Pancreas (tissue), 10 donors: ENCODE measurements around the gene IFNAR1. TPM values are rescaled to one million over a fixed set of nuclear protein-coding genes. Genes with fewer than 3 reads are reported as not detected.

Experiments
- ATAC-seq, 4 donors: fragments of 200-7000 bp; cut with Tn5 transposase; one replicate each; pipeline versions ENCODE4 v1.8.0 to v1.9.1; 2020; ENCODE audit warnings: mild to moderate bottlenecking in 4 of 4, moderate library complexity in 4 of 4
- DNase-seq, 6 donors: peaks; one replicate each; pipeline ENCODE4 v3.0.0-alpha.2; 2020
- FAIRE-seq: peaks from 2 replicates; lab custom pipeline; 2012; peaks lifted over from hg19 to GRCh38; lab: Jason Lieb, UNC
- H3K27ac ChIP-seq, 4 donors: fragments of 200-600 bp; sonication (generic); 1 replicate in 3 of 4; 2 replicates in 1 of 4; pipeline versions ENCODE4 v1.5.0 to v1.8.0; 2020
- H3K27me3 ChIP-seq, 4 donors: fragments of 200-600 bp; one replicate each; pipeline ENCODE4 v1.8.0; 2021
- H3K36me3 ChIP-seq, 3 donors: fragments of 200-600 bp; sonication (generic) in 1 of 3; one replicate each; pipeline versions ENCODE4 v1.5.0 to v1.8.0; 2020 to 2021
- H3K4me1 ChIP-seq, 3 donors: fragments of 200-600 bp; one replicate each; pipeline ENCODE4 v1.8.0; 2021
- H3K4me3 ChIP-seq, 4 donors: fragments of 200-600 bp; sonication (generic) in 2 of 4; one replicate each; pipeline versions ENCODE4 v1.5.0 to v1.8.0; 2020 to 2021
- H3K9me3 ChIP-seq, 4 donors: fragments of 200-600 bp; one replicate each; pipeline ENCODE4 v1.8.0; 2021
- WGBS, 2 donors: extraction: QIAGEN DNeasy Blood & Tissue Kit; methylation state at CpG; one replicate each; pipeline ENCODE4 v1.1.7; 2013; 5-methylcytosine and 5-hydroxymethylcytosine counted together
- intact Hi-C, 3 donors: fragments of 100-400 bp; cut with DNase I; formaldehyde crosslinking; loops; one replicate each; pipeline versions ENCODE4 v1.11.1 to v1.14.2; 2022
- polyA plus RNA-seq, 2 donors: library from polyadenylated mRNA; stranded (reverse); fragments of 200-250 nt; gene quantifications; one replicate each; pipeline ENCODE4 v1.2.3, GENCODE V29; 2013
- total RNA-seq, 6 donors: library from RNA; stranded (reverse); fragmentation: NEBNext Ultra II Directional in 4 of 6; extraction: Animal tissue kit (Norgen Biotek cat#: 25700) in 4 of 6; gene quantifications; one replicate each; pipeline versions ENCODE4 v1.2.1 to v1.2.4, GENCODE V29; 2021 to 2023
- TF ChIP-seq, protein P1 (sequence below), 4 donors: fragments of 200-600 bp; sonication (generic) in 3 of 4; IDR thresholded peaks; one replicate each; pipeline versions ENCODE4 v1.5.0 to v1.8.0; 2021; ENCODE audit warnings: antibody characterized with exemption in 4 of 4
- donor health status: healthy with polysubstance abuse.
- donor health status: DM: no; HTN: no; CAD: no; lungs with moderate emphysema.
- donor health status: DM: no; HTN: no; CAD: no.
- donor health status: control.
- donor health status: control.
- donor health status: Bipolar disorder and iron deficiency.
- donor health status: DM: yes; HTN: yes; CAD: no.
- donor health status: DM: no; HTN: no; CAD: no.
- donor health status: DM: no; HTN: no; CAD: no.
- donor health status: DM: yes; HTN: yes; CAD: no.

Gene IFNAR1
- total and polyA plus RNA-seq, 8 donors = 7.5 to 48.5 (median 23.1) TPM

DNA sequence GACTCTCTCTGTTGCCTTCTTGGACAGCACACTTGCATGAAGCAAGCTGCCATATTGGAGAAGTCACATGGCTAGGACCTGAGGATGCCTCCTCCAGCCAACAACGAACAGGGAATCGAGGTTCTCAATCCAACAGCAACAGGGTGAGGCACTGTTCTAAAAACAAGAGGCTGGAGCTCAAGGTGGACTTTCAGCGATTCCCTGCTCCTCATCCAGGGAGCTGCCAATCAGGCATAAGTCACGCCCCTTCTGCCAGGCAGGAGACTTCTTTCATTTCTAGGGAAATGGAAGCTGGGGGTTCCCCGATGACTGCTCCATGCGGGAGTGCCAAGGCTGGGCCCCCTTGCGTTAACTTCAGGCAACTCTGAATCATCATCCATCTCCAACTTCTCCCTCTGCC is 22.7 kb upstream of the IFNAR1 start:
- FAIRE-seq (no peak), ATAC-seq (peak in 1 of 4 donors; percentile 15), DNase-seq (no peak)
- Histone ChIP-seq H3K36me3 (no peaks in the 10 kb centered on the region), H3K27ac (peak overlapping the region in 2 of 4 donors; percentile 61 to 82), H3K27me3 (no peaks in the 10 kb centered on the region), H3K4me3 (no peak overlapping the region), H3K4me1 (peaks cover 0 to 14% (median 9%) of the 10 kb centered on the region in 3 donors), H3K9me3 (no peaks in the 10 kb centered on the region)
- TF ChIP-seq, protein P1, sequence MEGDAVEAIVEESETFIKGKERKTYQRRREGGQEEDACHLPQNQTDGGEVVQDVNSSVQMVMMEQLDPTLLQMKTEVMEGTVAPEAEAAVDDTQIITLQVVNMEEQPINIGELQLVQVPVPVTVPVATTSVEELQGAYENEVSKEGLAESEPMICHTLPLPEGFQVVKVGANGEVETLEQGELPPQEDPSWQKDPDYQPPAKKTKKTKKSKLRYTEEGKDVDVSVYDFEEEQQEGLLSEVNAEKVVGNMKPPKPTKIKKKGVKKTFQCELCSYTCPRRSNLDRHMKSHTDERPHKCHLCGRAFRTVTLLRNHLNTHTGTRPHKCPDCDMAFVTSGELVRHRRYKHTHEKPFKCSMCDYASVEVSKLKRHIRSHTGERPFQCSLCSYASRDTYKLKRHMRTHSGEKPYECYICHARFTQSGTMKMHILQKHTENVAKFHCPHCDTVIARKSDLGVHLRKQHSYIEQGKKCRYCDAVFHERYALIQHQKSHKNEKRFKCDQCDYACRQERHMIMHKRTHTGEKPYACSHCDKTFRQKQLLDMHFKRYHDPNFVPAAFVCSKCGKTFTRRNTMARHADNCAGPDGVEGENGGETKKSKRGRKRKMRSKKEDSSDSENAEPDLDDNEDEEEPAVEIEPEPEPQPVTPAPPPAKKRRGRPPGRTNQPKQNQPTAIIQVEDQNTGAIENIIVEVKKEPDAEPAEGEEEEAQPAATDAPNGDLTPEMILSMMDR (IDR thresholded peaks at IDR 0.05) = no peak
- WGBS, 2 donors = 94% methylated on average over 7 of the region's 7 CpGs
- intact Hi-C loops = no loop called here

GRCh38 chr21:33302796-33303195 is 22.0 kb upstream of the IFNAR1 start:
- WGBS, 2 donors = 77 to 83% methylated on average over 7 of the region's 7 CpGs
- intact Hi-C loops = no loop called here
- Histone ChIP-seq H3K27me3 (no peaks in the 10 kb centered on the region), H3K4me1 (peaks cover 0 to 14% (median 9%) of the 10 kb centered on the region in 3 donors), H3K9me3 (no peaks in the 10 kb centered on the region), H3K4me3 (no peak overlapping the region), H3K36me3 (no peaks in the 10 kb centered on the region), H3K27ac (no peak overlapping the region)
- FAIRE-seq (no peak), ATAC-seq (peak in 1 of 4 donors; percentile 32), DNase-seq (no peak)
- TF ChIP-seq, protein P1 (IDR thresholded peaks at IDR 0.05) = no peak

DNA sequence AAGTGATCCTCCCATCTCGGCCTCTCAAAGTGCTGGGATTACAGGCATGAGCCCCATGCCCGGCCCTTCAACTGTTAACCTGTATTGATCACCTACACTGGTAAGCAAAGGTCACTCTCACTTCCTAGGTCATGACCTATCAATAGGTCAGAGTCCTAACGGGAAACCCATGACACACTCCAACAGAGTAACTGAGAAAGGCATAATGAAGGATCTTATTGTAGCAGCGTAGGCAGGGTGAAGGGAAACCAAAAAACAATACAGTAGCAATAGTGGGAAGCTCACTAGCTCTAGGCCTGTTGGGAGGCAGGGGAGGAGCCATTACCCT is 19.5 kb upstream of the IFNAR1 start:
- WGBS, 2 donors = 85 to 87% methylated on average over 4 of the region's 4 CpGs
- TF ChIP-seq, protein P1 (IDR thresholded peaks at IDR 0.05) = no peak
- ATAC-seq = no peak
- FAIRE-seq = no peak
- no peak for DNase-seq
- Histone ChIP-seq H3K36me3 (no peaks in the 10 kb centered on the region), H3K27me3 (no peaks in the 10 kb centered on the region), H3K27ac (no peak overlapping the region), H3K4me1 (peaks cover 0 to 13% (median 9%) of the 10 kb centered on the region in 3 donors), H3K4me3 (no peak overlapping the region), H3K9me3 (no peaks in the 10 kb centered on the region)
- intact Hi-C loops = no loop called here

GRCh38 chr21:33305938-33306337 is 18.8 kb upstream of the IFNAR1 start:
- Histone ChIP-seq H3K9me3 (no peaks in the 10 kb centered on the region), H3K4me3 (no peak overlapping the region), H3K4me1 (peaks cover 0 to 8% (median 7%) of the 10 kb centered on the region in 3 donors), H3K27ac (no peak overlapping the region), H3K27me3 (no peaks in the 10 kb centered on the region), H3K36me3 (no peaks in the 10 kb centered on the region)
- FAIRE-seq = no peak
- intact Hi-C loops = no loop called here
- DNase-seq = no peak
- 88 to 91% methylated on average over 2 of the region's 2 CpGs for WGBS, 2 donors
- TF ChIP-seq, protein P1 (IDR thresholded peaks at IDR 0.05) = no peak
- no peak for ATAC-seq

GRCh38 chr21:33308586-33309490 is 15.9 kb upstream of the IFNAR1 start:
- TF ChIP-seq, protein P1 (IDR thresholded peaks at IDR 0.05) = no peak
- DNase-seq = no peak

More at GRCh38 chr21:33308586-33309490, 15.9 kb upstream of the IFNAR1 start:
- Histone ChIP-seq H3K27ac (no peak overlapping the region), H3K4me3 (no peak overlapping the region), H3K27me3 (no peaks in the 10 kb centered on the region), H3K36me3 (no peaks in the 10 kb centered on the region), H3K9me3 (no peaks in the 10 kb centered on the region), H3K4me1 (no peaks in the 10 kb centered on the region)
- no peak for FAIRE-seq
- intact Hi-C loops = no loop called here
- ATAC-seq = no peak
- WGBS, 2 donors = 47 to 57% methylated on average over 6 of the region's 6 CpGs
